ELR (cell line): ENCODE measurements around the gene SART3.
"Not testable (repeated sequence)": the region's sequence is repeated elsewhere in the genome, so short reads cannot be mapped to it uniquely, and the experiment has no call there.

Experiments used
- DNase-seq: peaks from one replicate; pipeline ENCODE4 v3.0.0-alpha.2; 2015; ENCODE audit warnings: low read depth

SART3 gene

DNA sequence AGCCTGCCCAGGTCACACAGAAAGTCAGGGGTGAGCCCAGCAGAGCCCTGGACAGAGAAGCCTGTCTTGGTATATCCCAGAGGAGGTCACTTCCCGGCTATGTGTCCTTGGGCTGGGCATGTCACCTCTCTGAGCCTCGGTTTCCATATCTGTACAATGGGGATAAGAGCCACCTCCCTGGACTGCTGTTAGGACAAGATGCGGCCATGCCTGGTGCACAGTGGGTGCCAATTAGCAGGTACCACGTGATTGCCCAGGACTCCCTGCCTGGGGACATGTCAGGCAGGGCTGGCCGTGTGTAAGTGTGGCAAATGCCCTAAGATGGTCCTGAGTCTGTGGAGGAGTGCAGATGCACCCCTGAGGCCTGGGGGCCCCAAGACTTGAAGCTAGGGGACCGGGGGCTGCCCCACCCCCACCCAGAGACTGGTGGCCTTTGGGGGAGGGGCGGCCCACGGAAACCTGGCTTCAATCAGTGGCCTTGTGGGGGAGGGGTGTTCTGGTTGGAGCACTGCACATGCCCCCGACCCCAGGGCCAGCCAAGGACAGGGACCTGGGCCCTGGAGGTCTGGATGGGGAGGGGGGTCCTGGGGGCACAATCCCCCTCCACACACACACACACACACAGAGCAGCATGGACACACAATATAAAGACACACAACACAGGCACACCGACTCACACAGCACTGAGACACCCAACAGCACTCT, 36.0 kb upstream of the SART3 start:
- DNase-seq: no peak

DNA sequence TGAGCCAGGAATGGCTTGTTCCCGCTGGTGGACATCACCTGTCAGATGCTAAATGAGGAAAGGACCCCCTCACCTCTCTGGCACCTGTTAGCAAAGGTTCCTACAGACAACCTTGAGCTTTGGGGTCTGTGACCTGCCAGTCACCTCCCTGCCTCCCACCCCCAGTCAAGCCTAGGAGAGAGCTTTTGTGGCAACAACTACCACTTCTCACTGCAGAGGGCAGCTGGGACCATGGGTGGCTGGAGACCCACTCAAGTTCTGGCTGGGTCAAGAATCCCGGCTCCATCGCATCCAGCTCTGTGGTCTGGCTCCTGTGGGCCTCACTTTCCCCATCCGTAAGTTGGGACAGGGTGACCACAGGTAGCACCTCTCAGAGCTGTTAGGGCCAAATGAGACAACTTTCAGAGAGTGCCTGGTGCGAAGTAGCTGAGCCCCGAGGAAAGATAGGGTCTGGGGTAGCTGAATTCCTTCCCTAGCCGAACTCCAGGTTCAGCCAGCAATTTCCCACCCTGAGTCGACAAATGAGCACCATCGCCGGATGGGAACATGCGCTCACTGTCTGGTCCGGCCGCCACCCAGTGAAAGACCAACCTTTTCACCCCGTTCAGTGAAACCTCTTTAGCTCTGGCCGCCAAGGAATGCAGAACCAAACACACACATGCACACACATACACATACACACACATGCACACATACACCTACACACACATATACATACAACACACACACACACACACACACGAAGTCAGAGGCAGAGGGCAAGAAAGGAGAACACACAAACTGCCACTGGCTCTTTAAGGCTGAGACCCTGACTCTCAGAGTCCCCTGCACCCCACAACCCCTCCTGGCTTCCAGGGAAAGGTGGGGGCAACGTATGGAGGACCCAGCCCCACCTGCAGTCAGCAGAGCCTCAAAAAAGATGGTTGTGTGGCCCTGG, 35.0 kb upstream of the SART3 start:
- no peak for DNase-seq

DNA sequence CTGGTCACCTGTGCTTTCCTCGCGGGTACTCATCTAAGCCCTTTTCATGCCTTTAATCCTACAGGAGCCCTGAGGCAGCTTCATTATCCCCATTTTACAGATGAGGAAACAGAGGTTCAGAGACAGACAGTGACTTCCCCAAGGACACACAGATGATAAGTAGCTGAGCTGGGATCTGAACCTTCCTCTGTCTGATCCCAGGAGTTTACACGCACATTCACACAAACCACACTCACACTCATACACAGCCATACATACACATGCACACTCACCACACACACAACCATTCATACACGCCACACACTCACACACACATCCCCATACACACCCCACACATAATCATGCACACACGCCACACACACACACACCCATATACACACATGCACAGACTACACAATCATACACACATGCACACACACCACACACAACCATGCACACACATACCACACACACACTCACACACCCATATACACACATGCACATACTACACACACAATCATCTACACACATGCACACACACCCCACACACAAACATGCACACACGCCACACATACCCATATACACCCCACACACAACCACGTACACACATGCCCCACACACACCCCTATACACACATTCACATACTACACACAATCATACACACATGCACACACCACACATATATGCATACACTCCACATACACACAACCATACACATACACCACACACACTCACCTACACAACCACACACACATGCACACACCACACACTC, 34.2 kb upstream of the SART3 start:
- DNase-seq: no peak

DNA sequence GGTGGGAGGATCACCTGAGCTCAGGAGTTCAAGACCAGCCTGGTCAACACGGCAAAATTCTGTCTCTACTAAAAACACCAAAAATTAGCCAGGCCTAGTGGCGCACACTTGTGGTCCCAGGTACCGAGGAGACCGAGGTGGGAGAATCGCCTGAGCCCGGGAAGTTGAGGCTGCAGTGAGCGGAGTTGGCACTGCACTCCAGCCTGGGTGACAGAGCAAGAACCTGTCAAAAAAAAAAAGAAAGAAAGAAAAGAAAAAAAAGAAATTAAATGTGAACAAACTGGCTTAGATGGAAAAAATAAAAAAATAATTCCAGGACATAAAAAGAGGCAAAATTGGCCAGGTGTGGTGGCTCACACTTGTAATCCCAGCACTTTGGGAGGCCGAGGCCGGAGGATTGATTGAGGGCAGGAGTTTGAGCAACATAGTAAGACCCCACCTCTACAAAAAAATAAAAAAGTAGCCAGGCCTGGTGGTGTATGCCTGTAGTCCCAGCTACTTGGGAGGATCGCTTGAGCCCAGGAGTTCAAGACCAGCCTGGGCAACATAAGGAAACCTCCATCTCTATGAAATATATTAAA, 33.4 kb upstream of the SART3 start:
- no peak for DNase-seq

DNA sequence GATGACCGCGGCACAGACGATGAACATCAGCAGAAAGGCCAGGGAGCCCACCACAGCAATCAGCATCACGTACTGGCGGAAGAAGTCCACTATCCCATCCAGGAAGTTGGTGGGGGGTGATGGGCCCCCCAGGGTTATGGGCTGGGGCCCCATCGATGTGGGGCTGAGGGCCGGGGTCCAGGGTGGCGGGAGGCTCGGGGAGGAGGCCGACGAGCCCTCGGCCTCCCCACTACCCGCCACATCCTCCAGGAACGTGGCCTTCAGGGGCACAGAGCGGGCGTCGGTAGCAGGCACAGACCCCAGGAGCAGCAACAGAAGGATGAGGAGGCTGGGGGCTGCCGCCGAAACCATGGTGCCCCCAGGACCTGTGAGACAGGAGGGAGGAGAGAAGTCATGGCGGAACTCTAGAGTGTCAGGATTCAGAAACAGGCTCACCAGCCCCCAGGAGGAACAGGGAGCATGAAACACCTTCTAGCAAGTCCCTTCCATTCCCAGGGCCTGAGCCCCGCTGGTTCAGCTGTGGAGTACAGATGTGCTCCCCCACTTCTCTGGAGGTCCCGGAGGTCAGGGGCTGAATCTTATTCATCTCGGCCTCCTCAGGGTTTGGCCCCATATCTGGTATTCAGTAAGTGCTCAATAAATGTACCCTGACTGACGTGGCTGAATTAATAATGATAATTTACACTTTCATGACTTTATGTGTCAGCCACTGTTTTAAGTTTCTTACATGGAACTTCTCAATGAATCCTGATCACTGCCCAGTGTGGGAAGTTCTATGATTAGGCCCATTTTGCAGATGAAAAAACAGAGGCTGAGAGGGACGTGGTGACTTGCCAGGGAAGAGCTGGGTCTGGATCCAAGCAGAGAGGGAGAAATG, 31.3 kb upstream of the SART3 start:
- no peak for DNase-seq

DNA sequence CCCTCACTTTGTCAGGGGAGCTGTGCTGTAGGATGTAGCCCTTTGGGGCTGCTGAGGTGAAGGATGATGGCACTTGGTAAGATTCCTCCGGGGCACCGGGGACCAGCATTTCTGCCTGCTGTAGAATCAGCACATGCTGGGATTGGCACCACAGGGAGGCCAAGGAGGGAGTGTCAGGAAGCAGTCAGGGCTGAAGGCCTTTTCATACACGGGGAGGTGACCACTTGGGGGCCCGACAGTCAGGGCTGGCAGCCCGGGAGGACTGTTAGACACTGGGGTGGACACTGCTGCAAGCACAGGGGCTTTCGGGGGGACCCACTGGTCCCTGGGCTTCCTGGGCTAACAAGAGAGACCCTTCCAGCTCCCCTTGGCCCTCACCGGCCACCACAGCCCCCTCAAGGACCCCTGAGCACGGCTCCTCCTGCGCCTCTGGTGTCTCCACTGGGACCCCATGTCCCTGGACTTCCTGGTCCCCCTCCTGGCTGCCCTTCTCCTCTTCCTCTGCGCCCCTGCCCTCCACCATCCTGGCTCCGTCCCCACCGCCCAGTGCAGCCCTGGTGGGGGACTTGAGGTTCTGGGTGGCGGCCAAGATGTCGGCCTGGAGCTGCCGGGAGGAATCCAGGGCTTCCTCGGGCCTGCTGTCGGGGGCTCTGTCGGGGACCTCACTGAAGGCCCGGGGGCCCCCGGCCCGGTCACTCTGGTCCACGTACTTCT, 30.5 kb upstream of the SART3 start:
- no peak for DNase-seq

DNA sequence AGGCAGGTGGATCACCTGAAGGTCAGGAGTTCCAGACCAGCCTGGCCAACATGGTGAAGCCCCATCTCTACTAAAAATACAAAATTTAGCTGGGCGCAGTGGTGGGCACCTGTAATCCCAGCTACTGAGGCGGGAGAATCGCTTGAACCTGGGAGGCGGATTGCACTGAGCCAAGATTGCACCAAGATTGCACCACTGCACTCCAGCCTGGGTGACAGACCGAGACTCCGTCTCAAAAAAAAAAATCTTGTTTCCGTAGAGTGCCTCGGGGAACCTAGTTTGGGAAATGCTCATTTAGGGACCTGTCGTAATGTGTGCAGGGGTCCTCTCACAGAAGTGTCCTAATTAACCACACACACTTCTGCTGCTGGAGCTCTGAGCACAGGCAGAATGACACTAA, 29.5 kb upstream of the SART3 start:
- DNase-seq: not testable (repeated sequence)

DNA sequence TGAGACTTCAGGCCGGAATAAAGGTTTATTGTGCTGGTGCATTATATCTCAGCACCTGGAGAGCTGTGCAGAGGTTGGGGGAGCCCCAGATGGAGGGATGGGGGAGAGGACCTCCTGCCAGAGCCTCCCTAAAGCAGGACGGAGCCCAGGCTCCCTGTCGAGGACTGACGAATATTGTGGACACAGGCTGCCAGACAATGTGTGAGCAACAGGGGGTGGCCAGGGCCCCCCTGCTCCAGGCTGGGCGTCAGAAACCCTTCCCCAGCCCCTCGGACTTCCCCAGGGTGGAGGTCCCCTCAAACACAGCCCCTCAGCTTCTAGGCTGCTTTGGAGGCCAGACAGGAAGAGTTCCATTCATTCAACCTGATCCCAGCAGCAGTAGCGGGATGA, 28.9 kb upstream of the SART3 start:
- no peak for DNase-seq

DNA sequence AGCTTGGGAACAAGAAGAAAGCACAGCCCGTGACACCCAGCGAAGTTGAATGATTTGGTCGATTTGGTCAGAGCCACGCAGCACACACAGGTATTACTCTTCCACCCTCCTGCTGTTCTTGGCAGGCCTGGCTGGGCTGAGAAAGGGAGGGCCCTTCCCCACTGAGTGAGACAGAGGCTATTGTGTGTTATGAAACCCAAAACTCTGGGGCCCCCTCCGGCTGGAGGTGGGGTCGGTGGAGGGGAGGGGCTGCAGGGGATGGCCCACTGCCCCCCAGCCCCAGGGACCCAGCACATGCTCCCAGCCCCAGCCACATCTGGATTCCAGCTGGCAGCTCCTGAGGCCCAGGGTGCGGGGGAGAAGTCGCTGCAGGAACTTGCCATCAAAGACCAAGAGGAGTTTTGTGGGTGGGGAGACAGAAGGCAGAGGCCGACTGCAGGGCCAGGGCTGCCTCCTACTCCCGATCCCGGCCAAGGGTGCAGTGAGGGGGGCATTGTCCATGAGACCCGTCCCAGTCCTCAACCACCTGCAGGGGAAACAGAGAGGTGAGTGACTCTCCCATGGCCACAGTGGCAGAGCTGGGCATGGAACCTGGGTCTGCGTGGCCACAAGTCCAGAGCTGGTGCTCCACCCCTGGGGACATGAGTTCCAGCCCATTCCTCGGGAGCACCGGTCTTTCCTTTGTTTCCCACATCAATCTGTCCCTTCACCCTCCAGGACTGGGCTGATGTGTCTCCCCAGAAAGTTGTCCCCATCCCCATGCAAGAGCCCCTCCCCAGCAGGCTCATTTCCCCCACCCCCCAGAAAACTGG, 28.3 kb upstream of the SART3 start:
- DNase-seq: no peak

DNA sequence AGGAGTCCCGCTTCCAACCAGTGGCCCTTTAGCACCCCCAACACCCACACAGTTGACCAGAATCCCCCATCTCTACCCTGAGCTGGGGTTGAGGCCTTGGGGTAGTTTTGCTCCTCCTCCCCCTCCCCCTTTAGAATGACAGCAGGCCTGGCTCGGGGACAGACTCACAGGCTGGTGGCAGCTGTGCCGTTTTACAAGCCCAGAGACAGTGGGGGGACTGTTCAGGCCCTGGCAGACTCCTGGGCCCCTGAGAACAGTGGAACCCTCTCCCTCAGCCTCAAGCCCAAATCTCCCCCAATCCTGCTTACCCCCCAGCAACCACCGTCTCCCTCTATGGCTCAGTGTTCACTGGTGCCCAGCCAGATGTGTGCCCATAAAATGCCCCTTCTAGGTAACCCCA, 26.9 kb upstream of the SART3 start:
- no peak for DNase-seq

DNA sequence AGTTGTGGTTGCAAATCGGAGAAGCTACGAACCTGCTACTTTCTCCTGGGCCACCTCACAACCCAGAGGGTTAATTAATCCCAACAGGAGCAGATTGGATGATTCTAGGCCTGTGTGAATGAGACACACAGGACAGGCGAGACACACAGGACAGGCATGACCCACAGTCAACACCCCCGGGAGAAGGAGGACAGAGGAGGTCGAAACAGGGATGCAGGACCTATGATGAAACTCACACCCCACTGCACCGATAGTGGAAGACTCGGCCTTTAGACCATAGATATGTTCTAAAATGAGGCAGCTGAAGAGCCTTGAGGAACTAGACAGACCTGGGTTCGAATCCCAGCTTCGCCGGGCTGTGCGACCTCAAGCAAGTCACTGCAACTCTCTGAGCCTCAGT, 25.3 kb upstream of the SART3 start:
- no peak for DNase-seq

DNA sequence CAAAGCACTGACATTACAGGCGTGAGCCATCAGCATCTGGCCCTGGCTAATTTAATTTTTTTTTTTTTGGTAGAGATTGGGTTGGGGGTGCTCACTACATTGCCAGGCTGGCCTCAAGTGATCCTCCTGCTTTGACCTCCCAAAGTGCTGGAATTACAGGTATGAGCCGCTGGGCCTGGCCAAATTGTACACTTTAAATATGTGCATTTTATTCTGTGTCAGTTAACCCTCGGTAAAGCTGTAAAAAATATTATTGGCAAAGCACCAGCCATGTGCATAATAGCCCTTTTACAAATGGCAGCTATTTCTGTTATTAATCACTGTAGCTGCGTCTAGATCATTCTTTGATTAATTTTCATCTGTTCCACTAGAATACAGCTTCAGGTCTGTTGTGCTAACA, 24.9 kb upstream of the SART3 start:
- no peak for DNase-seq

DNA sequence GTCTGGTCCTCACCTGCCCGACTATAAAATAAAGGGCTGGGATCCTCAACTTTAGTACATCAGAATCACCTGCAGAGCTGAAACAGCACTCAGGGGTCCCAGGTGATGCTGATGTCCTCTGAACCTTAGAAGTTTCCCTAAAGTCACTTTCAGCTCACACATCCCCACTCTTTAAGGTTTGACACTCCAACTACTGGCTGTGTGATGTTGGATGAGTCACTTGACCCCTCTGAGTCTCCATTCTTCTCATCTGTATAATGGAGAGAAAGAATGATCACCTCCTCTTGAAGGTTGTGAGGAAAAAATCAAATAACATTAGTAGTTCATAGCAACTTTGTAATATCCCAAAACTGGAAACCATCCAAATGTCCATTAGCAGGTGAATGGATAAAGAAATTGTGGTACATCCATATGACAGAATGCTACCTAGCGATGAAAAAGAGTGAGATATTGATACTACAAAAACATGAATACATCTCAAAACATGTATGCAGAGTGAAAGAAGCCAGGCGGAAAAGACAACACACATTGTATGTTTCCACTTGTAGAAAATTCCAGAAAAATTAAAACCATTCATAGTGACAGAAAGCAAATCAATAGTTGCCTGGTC, 23.6 kb upstream of the SART3 start:
- DNase-seq: no peak

DNA sequence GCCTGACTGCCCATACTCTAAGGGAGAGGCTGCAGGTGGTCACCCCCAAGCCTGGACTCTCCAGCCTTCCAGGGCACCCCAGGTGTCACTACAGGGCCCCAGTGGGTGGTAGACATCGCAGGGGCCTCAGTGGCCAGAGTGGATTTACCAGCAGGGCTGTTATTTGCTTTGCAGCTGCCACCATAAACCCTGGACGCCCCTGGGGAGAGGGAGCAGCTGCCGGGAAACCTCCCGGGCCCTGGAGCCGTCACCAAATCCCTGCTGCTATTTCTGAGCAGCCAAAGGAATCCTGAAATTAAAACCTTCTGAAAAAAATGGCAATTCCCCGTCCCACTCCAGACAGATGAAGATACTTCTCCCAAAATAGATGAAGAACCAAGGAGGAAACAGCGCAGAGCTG, 23.0 kb upstream of the SART3 start:
- DNase-seq: no peak

DNA sequence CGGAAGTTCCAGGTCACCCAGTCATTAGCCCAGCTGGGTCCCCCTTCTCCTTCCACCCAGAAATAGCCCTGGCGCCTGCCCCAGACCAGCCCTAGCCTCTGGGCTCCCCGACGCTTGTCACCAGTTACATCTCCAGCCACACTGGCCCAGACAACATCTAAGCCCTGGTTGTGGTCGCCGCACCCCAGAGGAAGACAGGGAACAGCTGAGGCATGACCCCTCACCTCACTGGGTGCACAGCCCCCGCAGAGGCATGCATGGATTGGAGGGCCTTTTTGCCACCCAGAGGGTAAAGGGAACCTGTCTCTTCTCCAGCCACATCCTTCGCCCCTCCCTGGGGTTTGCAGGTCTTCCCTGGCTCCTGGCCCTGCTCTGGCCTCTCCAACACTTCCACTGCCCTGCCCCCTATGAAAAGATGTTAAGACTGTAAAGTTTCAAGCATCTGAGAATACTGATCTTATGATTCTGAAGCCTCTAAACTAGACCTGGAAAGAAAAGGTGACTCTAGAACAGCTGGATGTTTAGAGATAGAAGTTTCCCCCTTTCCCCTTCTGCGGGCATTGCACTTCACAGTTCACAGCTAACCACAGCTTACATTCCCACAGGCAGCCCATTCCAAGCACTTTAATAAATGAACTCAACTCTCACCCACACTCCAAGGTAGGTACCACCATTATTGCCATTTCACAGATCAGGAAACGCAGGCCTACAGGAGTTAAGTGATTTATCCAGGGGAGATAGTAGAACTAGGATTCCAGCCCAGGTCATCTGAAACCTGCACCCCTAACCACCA, 22.2 kb upstream of the SART3 start:
- no peak for DNase-seq

DNA sequence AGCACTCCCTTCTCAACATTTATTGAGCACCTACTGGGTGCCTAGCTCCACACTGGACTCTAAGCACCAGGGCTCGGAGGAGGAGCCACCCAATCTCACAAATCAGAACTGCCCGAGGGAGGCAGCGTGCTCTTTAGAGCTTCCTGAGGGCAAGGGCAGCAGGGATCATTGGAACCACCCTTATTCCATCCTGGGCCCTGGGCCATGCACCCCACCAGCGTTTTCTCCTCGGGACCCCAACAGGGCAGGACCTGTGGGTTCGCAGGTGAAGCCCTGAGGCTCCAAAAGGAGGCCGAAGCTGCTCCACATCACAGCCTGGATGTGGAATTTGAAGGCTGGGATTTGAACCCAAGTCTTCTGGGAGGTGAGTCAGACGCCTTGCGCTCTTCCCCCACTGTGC, 21.5 kb upstream of the SART3 start:
- DNase-seq: no peak

DNA sequence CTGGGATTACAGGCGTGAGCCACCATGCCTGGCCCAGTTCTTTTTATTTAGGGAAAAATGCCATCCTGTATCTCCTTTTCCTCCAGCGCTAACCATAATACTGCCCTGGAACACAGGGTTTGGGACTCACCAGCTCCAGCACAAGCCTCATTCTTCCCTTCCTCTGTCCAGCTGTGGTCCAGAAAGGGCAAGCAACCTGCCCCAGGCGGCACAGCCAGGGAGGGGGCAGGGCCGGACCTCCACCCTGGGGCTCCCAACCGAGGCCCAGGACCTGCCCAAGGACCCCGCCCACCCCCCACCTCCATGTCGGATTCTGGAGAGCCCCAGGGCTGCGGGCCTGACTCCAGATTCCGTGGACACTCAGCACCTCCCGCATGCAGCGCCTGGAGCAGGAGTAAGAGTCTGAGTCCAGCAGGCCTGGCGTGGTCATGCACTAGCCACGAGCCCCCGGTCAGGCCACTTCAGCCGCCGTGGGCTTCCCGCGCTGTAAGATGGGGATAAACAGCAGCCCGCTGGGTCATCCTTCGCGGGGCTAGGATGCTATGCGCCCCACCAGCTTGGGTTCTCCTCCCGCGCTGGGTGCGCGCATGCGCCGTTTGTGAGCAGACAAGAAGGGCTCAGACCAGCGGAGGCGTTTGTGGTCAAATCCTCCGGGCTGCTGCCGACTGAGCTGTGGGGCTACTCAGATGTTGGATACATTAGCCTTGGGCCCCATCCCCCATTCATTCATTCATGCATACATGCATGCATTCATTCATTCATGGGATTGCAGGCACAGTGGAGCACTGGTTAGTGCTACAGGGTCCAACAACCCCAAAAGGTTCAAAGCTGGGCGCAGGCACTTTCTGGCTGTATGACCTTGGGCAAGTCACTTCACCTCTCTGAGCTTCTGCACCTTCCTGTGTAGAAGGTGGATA, 20.6 kb upstream of the SART3 start:
- no peak for DNase-seq

DNA sequence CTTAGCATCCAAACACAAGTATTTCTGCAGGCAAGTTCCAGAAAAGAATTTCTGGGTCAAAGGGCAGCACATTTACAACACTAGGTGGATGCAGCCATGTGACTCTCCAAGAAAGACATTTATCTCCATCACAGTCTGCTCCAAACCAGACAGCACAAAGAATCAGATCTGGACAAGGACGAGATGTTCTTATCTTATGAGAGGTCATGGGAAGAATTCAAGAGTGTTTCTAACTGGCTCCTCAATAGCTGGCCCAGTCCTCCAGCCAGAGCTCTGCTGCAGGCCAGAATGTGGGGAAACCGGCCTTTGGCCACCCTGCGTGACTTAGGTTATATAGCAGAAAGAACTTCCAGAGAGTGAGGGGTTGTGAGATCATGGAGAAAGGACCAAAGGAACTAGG, 19.6 kb upstream of the SART3 start:
- DNase-seq: no peak
